Measurements from ENCODE around the gene MEDAG. TPM values are rescaled to one million over a fixed set of nuclear protein-coding genes. Genes with fewer than 3 reads are reported as not detected.
A peak's percentile ranks its signal among the peaks of the same experiment; 100 is the strongest.

The MEDAG gene
- total and polyA plus RNA-seq, 11 donors = 3.8 to 41.9 (median 8.0) TPM

- peaks cover 0 to 4% (median 0%) of the 10 kb centered on the region in 9 donors for H3K36me3 ChIP-seq
- no peak for TF ChIP-seq CTCF (IDR thresholded peaks at IDR 0.05)
- TF ChIP-seq POLR2A (IDR thresholded peaks at IDR 0.05) = no peak
- intact Hi-C loops (cut with DNase I) = no loop called here
- WGBS, 4 donors = 95 to 100% (median 99%) methylated on average over 3 of the region's 3 CpGs
- no peak overlapping the region for H3K27ac ChIP-seq
- no peak for ATAC-seq
- H3K27me3 ChIP-seq = peaks cover 0 to 20% (median 4%) of the 10 kb centered on the region in 9 donors
- H3K4me3 ChIP-seq = no peak overlapping the region
- peaks cover 0 to 39% (median 17%) of the 10 kb centered on the region in 12 donors for H3K4me1 ChIP-seq
- H3K9me3 ChIP-seq = no peaks in the 10 kb centered on the region
- DNase-seq = no peak
These were observed 4.6 kb downstream of the MEDAG start for GRCh38 chr13:30910676-30911075.

- intact Hi-C loops (cut with DNase I) = no loop called here
- no peak overlapping the region for H3K4me3 ChIP-seq
- ATAC-seq (no peak), DNase-seq (no peak)
- no peak overlapping the region for H3K27ac ChIP-seq
- TF ChIP-seq POLR2A (IDR thresholded peaks at IDR 0.05) (no peak), CTCF (IDR thresholded peaks at IDR 0.05) (no peak)
- no peaks in the 10 kb centered on the region for H3K9me3 ChIP-seq
- 74 to 81% (median 78%) methylated on average over 19 of the region's 19 CpGs for WGBS, 4 donors
- no peaks in the 10 kb centered on the region for H3K27me3 ChIP-seq
- H3K4me1 ChIP-seq = peaks cover 0 to 9% (median 0%) of the 10 kb centered on the region in 12 donors
- peaks cover 0 to 22% (median 0%) of the 10 kb centered on the region in 9 donors for H3K36me3 ChIP-seq
These were observed 9.8 kb downstream of the MEDAG start for GRCh38 chr13:30915691-30916541.

GRCh38 chr13:30916991-30917390 lies 10.9 kb downstream of the MEDAG start:
- no peak for TF ChIP-seq POLR2A (IDR thresholded peaks at IDR 0.05)
- no peak for TF ChIP-seq CTCF (IDR thresholded peaks at IDR 0.05)
- H3K4me1 ChIP-seq = peaks cover 0 to 9% (median 0%) of the 10 kb centered on the region in 12 donors
- peaks cover 0 to 32% (median 0%) of the 10 kb centered on the region in 9 donors for H3K36me3 ChIP-seq
- 91 to 95% (median 92%) methylated on average over 6 of the region's 6 CpGs for WGBS, 4 donors
- H3K27ac ChIP-seq = no peak overlapping the region
- H3K27me3 ChIP-seq = no peaks in the 10 kb centered on the region
- H3K9me3 ChIP-seq = no peaks in the 10 kb centered on the region
- H3K4me3 ChIP-seq = no peak overlapping the region
- DNase-seq = no peak
- no peak for ATAC-seq
- intact Hi-C loops (cut with DNase I) = no loop called here

GRCh38 chr13:30918662-30919405 lies 12.8 kb downstream of the MEDAG start:
- intact Hi-C loops (cut with DNase I) = no loop called here
- ATAC-seq = peak in 3 of 4 donors; percentile 32 to 83 (median 53)

More at GRCh38 chr13:30918662-30919405, 12.8 kb downstream of the MEDAG start:
- 65 to 73% (median 71%) methylated on average over 6 of the region's 6 CpGs for WGBS, 4 donors
- Histone ChIP-seq H3K27me3 (no peaks in the 10 kb centered on the region), H3K36me3 (peaks cover 0 to 46% (median 0%) of the 10 kb centered on the region in 9 donors), H3K27ac (no peak overlapping the region), H3K4me3 (no peak overlapping the region), H3K9me3 (no peaks in the 10 kb centered on the region), H3K4me1 (peaks cover 0 to 9% (median 0%) of the 10 kb centered on the region in 12 donors)
- DNase-seq = no peak
- TF ChIP-seq POLR2A (IDR thresholded peaks at IDR 0.05) (no peak), CTCF (IDR thresholded peaks at IDR 0.05) (no peak)
